Measurements from ENCODE around the gene CDC42BPA. TPM values are rescaled to one million over a fixed set of nuclear protein-coding genes. Genes with fewer than 3 reads are reported as not detected.

The CDC42BPA gene
- polyA plus RNA-seq, 12 donors: 27.0 to 36.2 (median 31.8) TPM; not detected in 1

GRCh38 chr1:227213426-227213825 is 104.9 kb downstream of the CDC42BPA start:
- no peak for DNase-seq

DNA sequence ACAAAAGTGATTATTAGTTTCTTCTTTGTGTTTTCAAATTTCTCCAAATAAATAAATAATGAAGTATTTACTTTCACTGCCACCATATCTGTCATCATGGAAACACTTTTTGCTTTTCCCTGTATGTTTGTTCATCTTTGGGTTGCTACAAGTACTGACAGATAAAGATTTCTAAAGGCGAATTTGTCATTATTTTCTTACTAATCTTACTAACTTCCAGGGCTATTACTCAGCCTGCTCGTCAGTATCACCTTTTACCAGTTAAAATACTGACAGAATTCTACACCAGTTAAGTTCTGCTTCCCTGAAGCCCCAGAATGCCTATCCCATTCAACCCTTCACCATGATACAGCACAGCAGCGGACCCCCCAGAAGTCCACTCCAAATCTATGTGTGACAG is 106.1 kb downstream of the CDC42BPA start:
- no peak for DNase-seq

DNA sequence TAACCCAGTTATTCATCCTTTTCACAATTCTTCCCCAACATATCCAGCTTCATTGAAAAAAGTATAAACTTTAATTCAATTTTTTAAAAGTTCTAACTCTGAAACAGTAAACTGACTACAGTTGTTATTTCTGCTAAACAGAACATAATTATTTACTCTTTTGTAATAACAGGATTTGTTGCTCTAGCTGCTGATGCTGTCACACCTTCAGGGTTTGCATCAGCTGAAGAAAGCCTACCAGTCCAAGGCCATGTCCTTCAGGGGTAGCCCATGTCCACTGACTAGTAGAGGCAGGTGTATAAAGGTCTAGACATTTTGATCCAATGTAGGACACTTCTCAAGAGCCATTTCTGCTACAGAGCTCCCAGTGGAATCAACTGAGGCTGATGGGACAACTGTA is 107.7 kb downstream of the CDC42BPA start:
- no peak for DNase-seq

- no peak for DNase-seq
Measured at GRCh38 chr1:227197064-227197463, 121.2 kb downstream of the CDC42BPA start.

- no peak for DNase-seq
Measured at GRCh38 chr1:227192163-227192562, 126.1 kb downstream of the CDC42BPA start.

DNA sequence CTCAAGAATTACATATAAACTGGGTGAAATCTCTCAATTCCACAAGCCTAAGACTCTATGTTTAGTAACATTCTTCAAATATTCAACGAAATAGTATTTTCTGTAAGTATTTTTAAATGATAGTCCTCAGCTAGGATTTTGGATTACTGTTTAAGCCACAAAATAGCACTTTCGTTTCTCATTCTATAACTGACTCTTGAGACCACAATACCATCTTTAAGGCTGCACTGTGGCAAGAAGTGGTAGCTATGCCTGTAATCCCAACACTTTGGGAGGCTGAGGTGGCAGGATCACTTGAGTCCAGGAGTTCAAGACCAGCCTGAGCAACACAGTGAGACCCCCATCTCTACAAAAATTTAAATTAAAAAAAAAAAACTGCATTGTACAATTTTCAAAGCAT is 126.7 kb downstream of the CDC42BPA start:
- no peak for DNase-seq

GRCh38 chr1:227190321-227190720 is 128.0 kb downstream of the CDC42BPA start:
- DNase-seq: no peak

DNA sequence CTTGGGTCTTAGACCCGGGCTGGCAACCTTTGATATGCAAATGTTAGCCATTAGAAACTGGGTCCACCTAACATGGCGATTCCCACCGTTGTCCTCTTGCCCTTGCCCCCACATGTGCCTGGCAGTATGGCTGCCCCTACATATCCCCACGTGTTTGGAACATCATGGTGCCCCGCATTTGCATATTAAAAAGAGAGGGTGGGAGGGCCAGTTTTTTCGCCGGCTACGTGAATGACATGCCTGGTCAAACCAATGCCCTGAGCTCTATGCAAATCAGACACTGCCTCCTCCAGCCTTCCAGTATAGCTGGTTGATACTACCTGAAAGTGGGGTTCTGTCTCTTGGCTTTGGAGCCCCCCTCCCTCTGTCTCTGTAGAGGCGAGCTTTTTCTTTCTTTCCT is 133.0 kb downstream of the CDC42BPA start:
- DNase-seq: no peak

- no peak for DNase-seq
Measured at GRCh38 chr1:227182012-227182411, 136.3 kb downstream of the CDC42BPA start.

DNA sequence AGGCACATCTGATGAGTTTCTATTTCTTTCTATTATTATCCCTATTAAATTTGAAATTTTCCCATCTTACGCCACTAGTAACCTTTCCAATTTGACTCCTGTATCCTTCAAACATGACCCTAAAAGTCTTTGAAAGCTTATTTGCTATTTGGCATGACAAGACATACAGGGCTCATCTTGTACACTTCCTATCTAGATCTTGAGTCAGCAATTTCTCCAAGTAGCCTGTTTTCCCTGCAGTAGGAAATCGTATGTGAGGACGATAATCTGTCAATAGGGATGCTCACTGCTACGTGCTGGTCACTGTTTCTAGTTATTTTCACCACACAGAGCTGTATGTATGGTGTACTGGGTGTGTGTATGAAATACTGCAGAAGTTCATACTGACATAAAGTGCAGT is 142.7 kb downstream of the CDC42BPA start:
- no peak for DNase-seq

- DNase-seq: no peak
Measured at GRCh38 chr1:227174164-227174563, 144.1 kb downstream of the CDC42BPA start.

GRCh38 chr1:227170361-227171166 is 147.7 kb downstream of the CDC42BPA start:
- DNase-seq: no peak

DNA sequence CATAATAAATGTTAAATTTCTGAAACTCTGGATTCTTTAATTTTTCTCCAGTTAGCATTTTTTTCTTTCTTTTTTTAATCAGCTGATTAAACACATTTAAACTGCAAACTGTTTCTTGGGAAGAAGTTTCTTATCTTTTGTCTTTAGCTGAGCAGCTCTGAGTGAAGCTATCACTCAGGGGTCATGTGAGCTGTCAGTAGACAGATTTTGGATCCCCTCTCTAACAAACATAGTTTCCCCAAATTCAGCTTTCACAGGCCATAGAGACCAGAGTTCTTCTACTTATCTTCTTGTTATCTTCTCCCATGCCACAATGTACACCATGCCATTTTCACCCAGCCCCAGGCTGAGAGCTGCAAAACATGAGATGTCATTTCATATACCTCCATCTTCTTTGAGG is 148.9 kb downstream of the CDC42BPA start:
- no peak for DNase-seq

DNA sequence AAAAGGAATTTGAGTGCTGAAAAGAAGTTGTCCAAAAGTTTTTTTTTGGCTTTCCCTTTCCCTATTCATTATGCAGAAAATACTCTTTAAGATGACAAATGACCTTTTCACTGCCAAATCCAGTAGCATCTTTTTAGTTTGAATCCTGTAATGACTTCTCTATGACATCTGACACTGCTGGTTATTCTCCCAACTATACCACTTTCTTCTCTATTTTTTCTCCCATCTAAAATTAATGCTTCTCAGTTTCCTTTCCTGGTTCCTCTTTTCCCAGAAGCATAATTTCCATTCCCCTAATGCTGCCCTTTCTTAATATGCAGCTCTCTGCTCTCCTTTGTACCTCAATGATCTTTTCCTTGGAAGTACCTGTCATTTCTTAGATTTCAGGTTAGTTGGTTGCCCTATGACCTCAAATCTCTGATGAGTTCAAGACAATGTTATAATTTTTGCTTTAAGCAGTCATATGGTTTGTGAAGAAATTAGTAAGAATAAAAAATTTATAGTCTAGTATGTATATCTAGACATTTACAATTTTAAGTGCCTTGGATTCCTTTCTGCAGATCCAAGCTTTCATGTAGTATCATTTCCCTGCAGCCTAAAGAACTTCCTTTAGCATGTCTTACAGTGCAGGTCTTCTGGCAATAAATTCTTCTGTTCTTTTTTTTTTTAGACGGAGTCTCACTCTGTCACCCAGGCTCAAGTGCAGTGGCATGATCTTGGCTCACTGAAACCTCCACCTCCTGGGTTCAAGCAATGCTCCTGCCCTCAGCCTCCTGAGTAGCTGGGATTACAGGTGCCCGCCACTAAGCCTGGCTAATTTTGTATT is 150.8 kb downstream of the CDC42BPA start:
- no peak for DNase-seq

GRCh38 chr1:227166559-227166958 is 151.7 kb downstream of the CDC42BPA start:
- no peak for DNase-seq

DNA sequence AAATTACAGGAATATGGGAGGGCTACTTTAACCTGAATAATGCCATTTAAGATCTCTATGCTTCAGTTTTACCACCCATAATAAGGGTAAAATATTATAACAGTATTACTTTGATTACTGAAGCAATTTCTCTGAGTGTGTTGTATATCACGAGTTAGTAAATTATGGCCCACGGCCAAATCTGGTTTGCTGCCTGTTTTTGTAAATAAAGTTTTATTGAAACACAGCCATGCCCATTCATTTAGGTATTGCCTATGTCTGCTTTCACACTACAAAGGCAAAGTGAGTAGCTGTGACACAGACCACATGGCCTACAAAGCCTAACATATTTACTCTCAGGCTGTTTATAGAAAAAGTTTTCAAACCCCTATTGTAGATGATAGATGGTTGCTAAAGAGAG is 156.8 kb downstream of the CDC42BPA start:
- no peak for DNase-seq

DNA sequence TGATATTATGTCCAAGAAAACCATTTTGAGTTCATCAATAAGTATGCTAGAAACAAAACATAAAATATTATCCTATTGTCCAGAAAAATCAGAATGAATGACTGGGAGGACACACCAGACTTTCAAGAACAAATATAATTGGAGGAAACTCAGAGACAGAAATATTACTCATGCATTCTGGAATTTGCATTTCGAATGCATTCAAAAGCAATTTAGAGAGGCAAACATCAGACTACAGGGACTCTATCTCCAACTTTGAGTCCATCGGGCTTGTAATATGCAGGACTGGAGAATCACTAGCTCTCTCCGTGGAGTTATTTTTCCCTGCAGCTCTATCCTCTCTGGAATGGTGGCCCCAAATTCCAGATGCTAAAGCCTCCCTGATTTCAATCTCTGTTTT is 161.8 kb downstream of the CDC42BPA start:
- DNase-seq: no peak

GRCh38 chr1:227155688-227156087 is 162.6 kb downstream of the CDC42BPA start:
- no peak for DNase-seq

GRCh38 chr1:227155004-227155403 is 163.3 kb downstream of the CDC42BPA start:
- DNase-seq: no peak

GRCh38 chr1:227152525-227152924 is 165.8 kb downstream of the CDC42BPA start:
- DNase-seq: no peak

DNA sequence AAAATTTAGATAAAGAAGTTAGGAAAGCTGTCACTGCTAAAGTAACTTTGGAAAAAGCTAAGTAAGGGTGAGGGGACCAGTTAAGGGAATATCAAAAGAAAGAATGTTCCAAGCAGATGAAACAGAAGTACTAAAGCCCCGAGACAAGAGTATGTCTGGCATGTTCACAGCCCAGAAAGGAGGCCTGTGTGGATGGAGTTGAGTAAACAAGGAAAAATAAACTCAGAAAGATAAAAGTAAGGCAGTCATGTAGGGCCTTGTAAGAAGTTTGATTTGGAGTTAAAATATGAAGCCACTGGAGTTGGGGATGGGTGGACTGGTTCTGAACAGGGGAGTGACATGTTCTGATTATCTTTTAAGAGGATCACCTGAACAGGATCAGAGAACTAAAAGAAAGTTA is 177.9 kb downstream of the CDC42BPA start:
- no peak for DNase-seq

GRCh38 chr1:227136210-227136820 is 182.0 kb downstream of the CDC42BPA start:
- DNase-seq: no peak
